HG03139 (cell line): ENCODE data around the gene FLRT2.

Experiments
- ATAC-seq: cut with Tn5 transposase; IDR thresholded peaks from one replicate; pipeline ENCODE4 v1.9.1; 2021; ENCODE audit not compliant: unreplicated experiment

Gene FLRT2

GRCh38 chr14:85587151-85587711 lies 57.3 kb downstream of the FLRT2 start:
- no peak for ATAC-seq

- no peak for ATAC-seq
Observed at GRCh38 chr14:85590784-85591183, 60.8 kb downstream of the FLRT2 start.

- ATAC-seq, result no peak
Observed at GRCh38 chr14:85594217-85594616, 64.3 kb downstream of the FLRT2 start.

- ATAC-seq, result no peak
Observed at GRCh38 chr14:85595981-85596380, 66.0 kb downstream of the FLRT2 start.

GRCh38 chr14:85596562-85596961 lies 66.6 kb downstream of the FLRT2 start:
- ATAC-seq, result no peak

GRCh38 chr14:85597701-85598100 lies 67.8 kb downstream of the FLRT2 start:
- no peak for ATAC-seq

- no peak for ATAC-seq
Observed at GRCh38 chr14:85599939-85600338, 70.0 kb downstream of the FLRT2 start.

GRCh38 chr14:85601246-85601645 lies 71.3 kb downstream of the FLRT2 start:
- no peak for ATAC-seq

GRCh38 chr14:85601690-85602089 lies 71.7 kb downstream of the FLRT2 start:
- no peak for ATAC-seq

- no peak for ATAC-seq
Observed at GRCh38 chr14:85602345-85602744, 72.4 kb downstream of the FLRT2 start.

GRCh38 chr14:85604021-85604420 lies 74.1 kb downstream of the FLRT2 start:
- ATAC-seq, result no peak

GRCh38 chr14:85604714-85605113 lies 74.8 kb downstream of the FLRT2 start:
- no peak for ATAC-seq

- ATAC-seq, result no peak
Observed at GRCh38 chr14:85607651-85608081, 77.7 kb downstream of the FLRT2 start.

GRCh38 chr14:85613496-85613895 lies 83.6 kb downstream of the FLRT2 start:
- no peak for ATAC-seq

GRCh38 chr14:85616386-85616885 lies 86.5 kb downstream of the FLRT2 start:
- no peak for ATAC-seq

GRCh38 chr14:85616886-85617285 lies 86.9 kb downstream of the FLRT2 start:
- no peak for ATAC-seq

GRCh38 chr14:85617791-85618190 lies 87.8 kb downstream of the FLRT2 start:
- no peak for ATAC-seq

GRCh38 chr14:85618390-85618789 lies 88.4 kb downstream of the FLRT2 start:
- ATAC-seq, result no peak

- ATAC-seq, result no peak
Observed at GRCh38 chr14:85618978-85619377, 89.0 kb downstream of the FLRT2 start.

GRCh38 chr14:85619851-85620250 lies 89.9 kb downstream of the FLRT2 start:
- ATAC-seq, result no peak

GRCh38 chr14:85620947-85621346 lies 91.0 kb downstream of the FLRT2 start:
- ATAC-seq, result no peak

- no peak for ATAC-seq
Observed at GRCh38 chr14:85622106-85622505, 92.2 kb downstream of the FLRT2 start.

- no peak for ATAC-seq
Observed at GRCh38 chr14:85622986-85623685, 93.2 kb downstream of the FLRT2 start.
